Posterior cingulate gyrus (tissue), 11 donors: ENCODE measurements around the gene BTBD2.

Experiments
- DNase-seq, 10 donors: peaks; one replicate each; pipeline versions ENCODE4 v3.0.0 to v3.0.0-alpha.2; 2020 to 2021; ENCODE audit warnings: mixed read lengths in 3 of 10
- intact Hi-C: fragments of 100-400 bp; cut with DNase I; formaldehyde crosslinking; loops from one replicate; pipeline ENCODE4 v1.15.1; 2023

Gene BTBD2

GRCh38 chr19:2051773-2052704 is 36.5 kb upstream of the BTBD2 start:
- DNase-seq, result peak in 1 of 10 donors; percentile 72
- intact Hi-C loops, result no loop called here

GRCh38 chr19:2050991-2051772 is 35.7 kb upstream of the BTBD2 start, which contains the start of gene MKNK2:
Gene MKNK2 (minus strand): TSS chr19:2051244. CDS start chr19:2050851, 393 bp downstream.
- intact Hi-C loops, result no loop called here
- peak; percentile 87 to 99 (median 94) for DNase-seq

GRCh38 chr19:2050349-2050990 is 35.0 kb upstream of the BTBD2 start:
- DNase-seq, result peak in 1 of 10 donors; percentile 40
- intact Hi-C loops, result no loop called here

GRCh38 chr19:2049741-2050348 is 34.3 kb upstream of the BTBD2 start:
- intact Hi-C loops, result no loop called here
- DNase-seq, result peak in 7 of 10 donors; percentile 41 to 94 (median 73)

GRCh38 chr19:2048959-2049740 is 33.6 kb upstream of the BTBD2 start:
- intact Hi-C loops, result no loop called here
- DNase-seq, result peak in 7 of 10 donors; percentile 43 to 94 (median 68)

GRCh38 chr19:2048104-2048958 is 32.8 kb upstream of the BTBD2 start:
- intact Hi-C loops, result no loop called here
- no peak for DNase-seq

GRCh38 chr19:2047449-2048103 is 32.1 kb upstream of the BTBD2 start:
- intact Hi-C loops, result no loop called here
- DNase-seq, result no peak

- no peak for DNase-seq
- intact Hi-C loops, result no loop called here
Measured at GRCh38 chr19:2047076-2047448, 31.5 kb upstream of the BTBD2 start.

- DNase-seq, result peak in 2 of 10 donors; percentile 82 to 85
- intact Hi-C loops, result no loop called here
Measured at GRCh38 chr19:2046046-2046907, 30.8 kb upstream of the BTBD2 start.

- DNase-seq, result peak in 1 of 10 donors; percentile 55
- intact Hi-C loops, result no loop called here
Measured at GRCh38 chr19:2045501-2046045, 30.1 kb upstream of the BTBD2 start.

GRCh38 chr19:2044709-2045500 is 29.4 kb upstream of the BTBD2 start:
- intact Hi-C loops, result no loop called here
- peak in 1 of 10 donors; percentile 70 for DNase-seq

- intact Hi-C loops, result no loop called here
- peak in 2 of 10 donors; percentile 54 to 82 for DNase-seq
Measured at GRCh38 chr19:2043961-2044708, 28.6 kb upstream of the BTBD2 start.

- intact Hi-C loops, result no loop called here
- peak in 1 of 10 donors; percentile 41 for DNase-seq
Measured at GRCh38 chr19:2043251-2043641, 27.7 kb upstream of the BTBD2 start.

- peak in 1 of 10 donors; percentile 76 for DNase-seq
- intact Hi-C loops, result no loop called here
Measured at GRCh38 chr19:2042485-2043250, 27.2 kb upstream of the BTBD2 start.
